GM23248 (cell line): ENCODE data around the gene C1QTNF1.

Source experiments
- EZH2 ChIP-seq: fragments of 200-600 bp; sonication (generic); IDR thresholded peaks from 2 replicates; pipeline ENCODE4 v1.6.1; 2018; ENCODE audit warnings: antibody characterized with exemption, mild to moderate bottlenecking; ENCODE audit not compliant: insufficient read depth, poor library complexity, severe bottlenecking
- EZH2phosphoT487 ChIP-seq: fragments of 200-600 bp; sonication (generic); IDR thresholded peaks from 2 replicates; pipeline ENCODE4 v1.6.1; 2018; ENCODE audit warnings: antibody characterized with exemption, moderate library complexity, mild to moderate bottlenecking, low read depth; ENCODE audit not compliant: insufficient read depth

DNA sequence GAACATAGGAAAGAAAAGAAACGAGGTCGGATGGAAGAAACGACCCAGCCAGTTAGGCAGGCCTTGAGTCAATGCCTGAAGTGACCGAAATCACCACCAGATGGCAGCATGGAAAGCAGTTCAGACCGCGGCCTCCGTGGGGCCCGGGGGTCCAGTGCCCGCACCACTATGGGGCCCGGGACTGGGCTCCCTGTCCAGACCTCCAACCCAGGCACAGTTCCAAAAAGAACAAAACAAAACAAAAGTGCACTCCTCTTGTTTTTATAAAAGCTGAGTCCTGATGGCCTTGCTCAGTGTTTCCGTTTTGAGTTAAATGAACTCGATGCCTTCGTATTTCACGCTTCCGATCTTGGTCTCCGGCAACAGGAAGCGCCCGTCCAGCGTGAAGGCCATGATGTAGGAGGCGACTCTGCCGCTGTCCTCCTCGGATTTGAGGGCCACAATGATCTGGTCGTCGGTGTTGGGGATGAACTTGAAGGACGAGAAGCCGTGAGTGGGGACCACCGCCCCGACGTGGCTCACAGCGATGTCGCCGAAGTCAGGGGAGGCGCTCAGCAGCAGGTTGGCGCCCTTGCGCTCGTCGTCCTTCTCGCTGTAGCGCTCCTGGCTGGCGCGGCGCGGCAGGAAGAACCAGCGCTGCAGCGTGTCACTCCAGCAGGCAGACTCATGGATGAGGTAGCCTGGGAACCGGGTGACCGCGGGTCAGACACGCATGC lies 30.6 kb upstream of the C1QTNF1 start:
- no peak for TF ChIP-seq EZH2phosphoT487
- no peak for TF ChIP-seq EZH2
